Osteoblast (primary cell): Measurements from ENCODE around the gene ELMOD3. TPM values are rescaled to one million over a fixed set of nuclear protein-coding genes. Genes with fewer than 3 reads are reported as not detected.

ENCODE experiments used
- DNase-seq: peaks from one replicate; pipeline ENCODE4 v3.0.0; 2011; ENCODE audit warnings: low spot score, mixed read lengths; ENCODE audit not compliant: insufficient read length; ENCODE audit errors: missing footprints
- H2AFZ ChIP-seq: 2 replicates; pipeline ENCODE4 v1.6.0; 2011; ENCODE audit warnings: mild to moderate bottlenecking, low read length
- H3K27ac ChIP-seq: 2 replicates; pipeline ENCODE4 v1.5.1; 2011; ENCODE audit warnings: mild to moderate bottlenecking, low read depth, low read length, moderate library complexity
- H3K27me3 ChIP-seq: 2 replicates; pipeline ENCODE4 v1.6.0; 2012; ENCODE audit warnings: mild to moderate bottlenecking, control low read depth, inconsistent platforms, low read length, moderate library complexity; ENCODE audit not compliant: insufficient read depth
- H3K36me3 ChIP-seq: 2 replicates; pipeline ENCODE4 v1.5.1; 2011; ENCODE audit warnings: mild to moderate bottlenecking, low read length, control low read depth, moderate library complexity; ENCODE audit not compliant: insufficient read depth
- H3K4me1 ChIP-seq: 2 replicates; pipeline ENCODE4 v1.5.1; 2011; ENCODE audit warnings: mild to moderate bottlenecking, low read length, control low read depth, moderate library complexity; ENCODE audit not compliant: insufficient read depth
- H3K4me2 ChIP-seq: 2 replicates; pipeline ENCODE4 v1.6.0; 2011; ENCODE audit warnings: mild to moderate bottlenecking, low read length; ENCODE audit not compliant: insufficient read depth
- H3K4me3 ChIP-seq: fragments of 200-600 bp; sonication (generic); 3 replicates; pipeline ENCODE4 v1.5.1; 2012; ENCODE audit warnings: mild to moderate bottlenecking, low read length, inconsistent platforms; ENCODE audit not compliant: insufficient read depth
- H3K79me2 ChIP-seq: 2 replicates; pipeline ENCODE4 v1.6.0; 2012; ENCODE audit warnings: mild to moderate bottlenecking, low read length, control low read depth, inconsistent platforms; ENCODE audit not compliant: insufficient read depth
- H3K9me3 ChIP-seq: 2 replicates; pipeline ENCODE4 v1.5.1; 2011; ENCODE audit warnings: low read depth, low read length, control low read depth
- H4K20me1 ChIP-seq: 2 replicates; pipeline ENCODE4 v1.6.0; 2012; ENCODE audit warnings: mild to moderate bottlenecking, low read length, control low read depth; ENCODE audit not compliant: insufficient read depth
- total RNA-seq: library from RNA; depleted of rRNA; stranded (reverse); fragments of >200 nt; gene quantifications from 2 replicates; pipeline ENCODE4 v1.2.3, GENCODE V29; 2012
- TF ChIP-seq, protein P1 (sequence below): IDR thresholded peaks from 2 replicates; pipeline ENCODE4 v1.5.1; 2011; ENCODE audit warnings: mild to moderate bottlenecking, low read depth, low read length, moderate library complexity; ENCODE audit errors: extremely low read depth

Gene ELMOD3
- total RNA-seq, 1 donor = 22.1 TPM

DNA sequence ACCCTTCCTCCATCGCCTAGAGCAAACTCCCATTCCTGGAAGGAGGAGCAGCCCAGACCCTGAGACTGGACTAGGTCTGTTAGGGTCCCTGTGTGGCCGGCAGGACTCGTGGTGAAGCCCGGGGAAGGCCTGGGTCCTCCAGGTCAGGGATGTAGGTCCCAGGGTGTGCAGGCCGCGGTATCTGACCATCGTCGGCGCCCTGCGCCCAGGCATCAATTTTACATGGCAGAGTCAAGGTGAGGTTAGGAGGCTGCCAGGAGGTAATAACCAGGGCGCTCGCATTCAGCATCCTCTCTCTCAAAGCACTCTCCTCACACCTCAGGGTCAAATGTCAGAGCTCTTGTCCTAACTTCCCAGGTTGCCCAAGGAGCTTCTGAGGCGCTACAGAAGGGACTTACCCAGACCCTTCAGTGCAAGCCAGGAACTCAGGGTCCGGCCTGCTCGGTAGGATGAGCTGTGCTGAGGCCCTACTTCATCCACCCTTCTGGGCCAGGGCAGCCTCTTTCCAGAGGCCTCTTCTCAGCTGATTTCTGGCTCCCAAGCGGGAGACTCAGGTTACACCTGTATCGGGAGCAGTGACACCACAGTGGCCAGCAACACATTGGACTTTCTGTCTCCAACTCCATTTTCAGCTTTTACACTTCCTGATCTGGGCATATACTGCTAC, 64.6 kb downstream of the ELMOD3 start:
- no peaks in the 10 kb centered on the region for H3K36me3 ChIP-seq
- peaks cover 6% of the 10 kb centered on the region for H3K79me2 ChIP-seq
- no peaks in the 10 kb centered on the region for H3K27me3 ChIP-seq
- H4K20me1 ChIP-seq = no peaks in the 10 kb centered on the region
- TF ChIP-seq, protein P1, sequence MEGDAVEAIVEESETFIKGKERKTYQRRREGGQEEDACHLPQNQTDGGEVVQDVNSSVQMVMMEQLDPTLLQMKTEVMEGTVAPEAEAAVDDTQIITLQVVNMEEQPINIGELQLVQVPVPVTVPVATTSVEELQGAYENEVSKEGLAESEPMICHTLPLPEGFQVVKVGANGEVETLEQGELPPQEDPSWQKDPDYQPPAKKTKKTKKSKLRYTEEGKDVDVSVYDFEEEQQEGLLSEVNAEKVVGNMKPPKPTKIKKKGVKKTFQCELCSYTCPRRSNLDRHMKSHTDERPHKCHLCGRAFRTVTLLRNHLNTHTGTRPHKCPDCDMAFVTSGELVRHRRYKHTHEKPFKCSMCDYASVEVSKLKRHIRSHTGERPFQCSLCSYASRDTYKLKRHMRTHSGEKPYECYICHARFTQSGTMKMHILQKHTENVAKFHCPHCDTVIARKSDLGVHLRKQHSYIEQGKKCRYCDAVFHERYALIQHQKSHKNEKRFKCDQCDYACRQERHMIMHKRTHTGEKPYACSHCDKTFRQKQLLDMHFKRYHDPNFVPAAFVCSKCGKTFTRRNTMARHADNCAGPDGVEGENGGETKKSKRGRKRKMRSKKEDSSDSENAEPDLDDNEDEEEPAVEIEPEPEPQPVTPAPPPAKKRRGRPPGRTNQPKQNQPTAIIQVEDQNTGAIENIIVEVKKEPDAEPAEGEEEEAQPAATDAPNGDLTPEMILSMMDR = no peak
- peak overlapping the region; percentile 92 for H3K4me2 ChIP-seq
- peak overlapping the region; percentile 94 for H3K4me3 ChIP-seq
- DNase-seq = peak; percentile 13
- peak overlapping the region; percentile 89 for H2AFZ ChIP-seq
- no peaks in the 10 kb centered on the region for H3K9me3 ChIP-seq
- H3K4me1 ChIP-seq = peaks cover 27% of the 10 kb centered on the region
- H3K27ac ChIP-seq = peak overlapping the region; percentile 81

DNA sequence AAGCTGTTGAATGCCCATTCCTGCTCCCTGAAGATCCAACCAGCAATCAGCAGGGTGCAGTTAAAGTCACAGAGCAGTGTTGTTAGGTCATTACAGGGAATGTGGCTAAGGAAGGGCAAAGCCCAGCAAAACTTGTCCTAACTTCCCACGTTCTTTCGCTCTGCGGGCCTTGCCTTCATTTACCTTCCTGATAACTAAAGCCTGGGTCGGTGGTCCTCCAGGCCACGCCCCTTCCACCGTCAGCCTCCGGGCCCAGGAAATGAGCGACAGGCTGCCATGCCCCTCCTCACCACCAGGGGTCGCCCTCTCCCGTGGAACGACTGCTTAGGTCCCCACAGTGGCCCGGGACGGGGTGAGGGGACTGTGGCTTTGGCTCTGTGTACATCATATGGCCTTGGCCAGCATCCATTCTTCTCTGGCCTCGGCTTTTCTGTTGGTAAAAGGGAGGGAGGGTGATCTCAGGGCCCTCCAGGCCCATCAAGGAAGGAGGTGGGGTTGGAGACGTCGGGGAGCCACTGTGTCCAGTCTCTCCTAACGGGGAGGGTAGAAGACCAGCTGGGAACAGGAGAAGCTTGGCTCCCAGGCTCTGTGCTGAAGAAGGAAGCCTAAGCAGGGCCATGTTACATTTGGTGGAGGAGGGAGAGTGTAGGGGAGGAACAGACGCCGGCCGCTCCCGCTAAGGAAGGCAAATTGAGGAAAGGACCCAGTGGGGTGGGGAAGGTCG, 66.1 kb downstream of the ELMOD3 start:
- Histone ChIP-seq H3K27me3 (no peaks in the 10 kb centered on the region), H3K9me3 (no peaks in the 10 kb centered on the region), H3K4me3 (peak overlapping the region; percentile 54), H4K20me1 (no peaks in the 10 kb centered on the region), H2AFZ (peak overlapping the region; percentile 94), H3K4me2 (peak overlapping the region; percentile 83), H3K27ac (peak overlapping the region; percentile 74), H3K36me3 (no peaks in the 10 kb centered on the region), H3K79me2 (peaks cover 6% of the 10 kb centered on the region), H3K4me1 (peaks cover 26% of the 10 kb centered on the region)
- TF ChIP-seq, protein P1 = peak; percentile 98
- DNase-seq = peak; percentile 97

DNA sequence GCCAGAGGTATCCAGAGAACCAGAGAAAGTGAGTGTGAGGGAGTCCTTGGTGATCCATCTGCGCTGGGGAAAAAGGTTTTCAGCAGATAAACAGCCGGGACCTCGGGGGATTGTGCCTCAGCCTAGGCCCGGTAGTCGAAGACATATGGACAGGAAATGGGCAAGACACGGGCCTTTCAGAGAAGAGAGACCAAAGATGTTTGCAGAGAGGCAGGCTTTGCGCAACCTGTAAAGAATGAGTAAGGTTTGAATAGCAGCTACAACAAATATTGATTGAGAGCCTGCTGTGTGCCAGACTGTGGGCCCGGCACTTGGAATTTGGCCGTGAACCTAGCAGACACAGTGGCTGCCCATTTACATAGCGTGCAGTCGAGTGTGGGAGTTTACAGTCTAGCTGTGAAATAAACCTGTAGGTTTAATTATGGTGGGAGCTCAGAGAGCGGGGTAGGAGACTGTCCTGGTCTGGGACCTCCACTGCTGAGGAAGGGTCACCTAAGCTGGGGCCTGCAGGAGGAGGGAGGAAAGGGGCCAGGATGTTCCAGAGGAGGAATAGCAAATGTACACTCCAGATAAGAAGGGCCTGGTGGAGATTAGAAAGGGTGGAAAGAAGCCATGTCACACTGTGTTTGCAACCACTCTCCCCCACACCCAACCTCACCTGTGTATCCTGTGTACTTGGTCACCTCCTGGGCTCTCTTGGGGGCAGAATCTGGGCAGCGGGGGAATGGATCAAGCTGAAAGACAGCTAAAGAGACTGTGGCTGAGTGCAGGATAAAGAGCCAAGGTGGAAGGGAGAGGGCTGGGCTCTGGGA, 66.9 kb downstream of the ELMOD3 start:
- H3K9me3 ChIP-seq = no peaks in the 10 kb centered on the region
- TF ChIP-seq, protein P1 = no peak
- peaks cover 6% of the 10 kb centered on the region for H3K79me2 ChIP-seq
- H3K4me1 ChIP-seq = peaks cover 26% of the 10 kb centered on the region
- no peaks in the 10 kb centered on the region for H3K27me3 ChIP-seq
- peak overlapping the region; percentile 54 for H3K4me3 ChIP-seq
- peak overlapping the region; percentile 74 for H3K27ac ChIP-seq
- H3K36me3 ChIP-seq = no peaks in the 10 kb centered on the region
- no peaks in the 10 kb centered on the region for H4K20me1 ChIP-seq
- peak; percentile 85 for DNase-seq
- peak overlapping the region; percentile 83 for H3K4me2 ChIP-seq
- H2AFZ ChIP-seq = peak overlapping the region; percentile 94
